AG04449 (cell line): ENCODE results near the gene MED16.

Experiments
- CTCF ChIA-PET: fragments of 350-600 bp; formaldehyde crosslinking; extraction: SDS; loops from one replicate; lab custom pipeline; 2021; ENCODE audit warnings: antibody characterized with exemption; lab: Yijun Ruan, JAX
- POLR2A ChIA-PET: fragments of 400-600, 350-600 bp; formaldehyde crosslinking; extraction: SDS; loops from one replicate; lab custom pipeline; 2020; ENCODE audit warnings: antibody characterized with exemption, inconsistent platforms; lab: Yijun Ruan, JAX
- DNase-seq: peaks from one replicate; pipeline ENCODE4 v3.0.0-alpha.2; 2010; ENCODE audit warnings: low read depth, low spot score
- H3K4me3 ChIP-seq: 2 replicates; pipeline ENCODE4 v1.5.1; 2011; ENCODE audit warnings: low read depth, mild to moderate bottlenecking, control low read depth, low read length
- TF ChIP-seq, protein P1 (sequence below): IDR thresholded peaks from one replicate; pipeline ENCODE4 v1.5.1; 2011; ENCODE audit warnings: mild to moderate bottlenecking, moderate library complexity, low read length, control low read depth, inconsistent platforms; ENCODE audit not compliant: insufficient read depth; ENCODE audit errors: missing control alignments

MED16 gene

DNA sequence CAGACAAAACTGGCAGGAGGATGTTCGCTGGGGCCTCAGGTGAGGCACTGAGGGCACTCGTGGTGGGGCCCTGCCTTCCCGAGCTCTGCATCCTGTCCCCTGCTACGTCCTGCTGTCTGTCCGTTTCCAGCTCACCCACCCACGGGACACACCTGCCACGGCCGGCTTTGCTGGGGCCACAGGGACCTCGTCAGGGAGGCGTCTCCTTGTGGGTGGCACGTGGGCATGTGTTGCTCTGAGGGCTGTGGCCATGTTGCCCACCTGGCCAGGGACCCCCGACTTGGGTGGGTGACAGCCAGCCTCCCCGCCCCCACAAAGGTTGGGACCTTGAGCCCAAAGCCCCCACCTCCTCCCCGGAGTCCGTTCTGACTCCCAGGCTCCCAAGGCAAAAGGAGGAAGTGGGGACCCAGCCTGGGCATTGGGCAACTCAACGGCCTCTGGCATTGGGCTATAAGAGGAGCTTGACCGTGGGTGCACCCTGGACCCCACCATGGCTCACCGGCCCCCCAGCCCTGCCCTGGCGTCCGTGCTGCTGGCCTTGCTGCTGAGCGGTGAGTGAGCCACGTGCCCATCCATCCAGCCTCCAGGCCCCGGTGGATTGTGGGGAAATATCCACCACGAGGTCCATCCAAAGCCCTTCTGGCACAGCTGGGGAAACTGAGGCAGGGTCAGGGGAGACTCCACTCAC is 52.3 kb downstream of the MED16 start, which contains the start of gene PRTN3:
TSS of gene PRTN3 (plus strand) at position 481 of the 688 bp plus-strand sequence. CDS start at position 491, 10 bp downstream.
- no peak within 1 kb of the TSS for H3K4me3 ChIP-seq
- POLR2A ChIA-PET: no interaction called here
- TF ChIP-seq, protein P1, sequence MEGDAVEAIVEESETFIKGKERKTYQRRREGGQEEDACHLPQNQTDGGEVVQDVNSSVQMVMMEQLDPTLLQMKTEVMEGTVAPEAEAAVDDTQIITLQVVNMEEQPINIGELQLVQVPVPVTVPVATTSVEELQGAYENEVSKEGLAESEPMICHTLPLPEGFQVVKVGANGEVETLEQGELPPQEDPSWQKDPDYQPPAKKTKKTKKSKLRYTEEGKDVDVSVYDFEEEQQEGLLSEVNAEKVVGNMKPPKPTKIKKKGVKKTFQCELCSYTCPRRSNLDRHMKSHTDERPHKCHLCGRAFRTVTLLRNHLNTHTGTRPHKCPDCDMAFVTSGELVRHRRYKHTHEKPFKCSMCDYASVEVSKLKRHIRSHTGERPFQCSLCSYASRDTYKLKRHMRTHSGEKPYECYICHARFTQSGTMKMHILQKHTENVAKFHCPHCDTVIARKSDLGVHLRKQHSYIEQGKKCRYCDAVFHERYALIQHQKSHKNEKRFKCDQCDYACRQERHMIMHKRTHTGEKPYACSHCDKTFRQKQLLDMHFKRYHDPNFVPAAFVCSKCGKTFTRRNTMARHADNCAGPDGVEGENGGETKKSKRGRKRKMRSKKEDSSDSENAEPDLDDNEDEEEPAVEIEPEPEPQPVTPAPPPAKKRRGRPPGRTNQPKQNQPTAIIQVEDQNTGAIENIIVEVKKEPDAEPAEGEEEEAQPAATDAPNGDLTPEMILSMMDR: no peak
- CTCF ChIA-PET: interaction anchor here (0.7 to 1.2 kb wide), 2 partner anchors 15 to 16 kb away, joined by 3 to 4 read pairs; no protein-coding TSS in a partner anchor
- DNase-seq: no peak

DNA sequence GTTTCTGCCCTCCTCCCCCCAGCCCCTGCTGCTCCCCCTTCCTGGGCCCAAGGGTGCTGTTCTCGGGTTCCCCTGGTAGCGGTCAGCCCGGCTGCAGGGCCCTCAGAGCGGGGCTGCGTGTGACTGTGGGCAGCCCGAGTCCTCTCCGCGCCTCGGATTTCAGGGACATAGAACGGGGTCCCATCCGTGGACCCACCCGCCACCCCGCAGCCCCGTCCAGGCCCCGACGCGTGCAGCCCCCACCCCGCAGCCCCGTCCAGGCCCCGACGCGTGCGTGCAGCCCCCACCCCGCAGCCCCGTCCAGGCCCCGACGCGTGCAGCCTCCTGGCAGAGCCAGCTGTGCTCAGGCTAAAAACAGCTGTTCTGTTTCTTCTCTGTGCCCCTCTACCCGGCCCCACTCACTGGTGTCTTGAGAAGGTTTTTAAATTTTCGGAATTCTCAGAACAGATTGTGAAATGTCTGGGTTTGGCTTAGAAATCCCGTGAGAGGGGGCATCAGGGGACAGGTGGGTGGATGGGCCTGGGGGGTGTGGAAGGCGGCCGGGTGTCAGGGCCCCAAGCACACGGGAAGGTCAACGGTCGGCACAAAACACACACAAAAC is 57.7 kb downstream of the MED16 start:
- no peak for DNase-seq
- no peak overlapping the region for H3K4me3 ChIP-seq
- TF ChIP-seq, protein P1: no peak
- CTCF ChIA-PET: no interaction called here
- POLR2A ChIA-PET: no interaction called here

DNA sequence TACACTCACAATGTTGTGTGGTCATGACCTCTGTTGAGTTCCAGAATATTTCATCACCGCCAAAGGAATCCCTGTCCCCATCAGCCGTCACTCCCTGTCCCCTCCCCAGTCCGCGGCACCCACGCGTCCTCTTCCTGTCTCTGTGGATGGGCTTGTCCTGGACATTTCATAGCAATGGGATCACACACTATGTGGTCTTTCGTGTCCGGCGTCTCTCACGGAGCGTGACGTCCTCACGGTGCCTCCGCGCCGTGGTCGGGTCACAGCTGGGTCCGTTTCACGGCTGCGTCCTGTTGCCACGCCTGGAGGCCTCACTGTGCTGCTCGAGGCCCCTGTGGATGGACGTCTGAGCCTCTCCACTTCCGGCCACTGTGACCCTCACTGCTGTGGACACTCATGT is 58.8 kb downstream of the MED16 start:
- ChIA-PET POLR2A (no interaction called here), CTCF (no interaction called here)
- TF ChIP-seq, protein P1: no peak
- no peak overlapping the region for H3K4me3 ChIP-seq
- no peak for DNase-seq

DNA sequence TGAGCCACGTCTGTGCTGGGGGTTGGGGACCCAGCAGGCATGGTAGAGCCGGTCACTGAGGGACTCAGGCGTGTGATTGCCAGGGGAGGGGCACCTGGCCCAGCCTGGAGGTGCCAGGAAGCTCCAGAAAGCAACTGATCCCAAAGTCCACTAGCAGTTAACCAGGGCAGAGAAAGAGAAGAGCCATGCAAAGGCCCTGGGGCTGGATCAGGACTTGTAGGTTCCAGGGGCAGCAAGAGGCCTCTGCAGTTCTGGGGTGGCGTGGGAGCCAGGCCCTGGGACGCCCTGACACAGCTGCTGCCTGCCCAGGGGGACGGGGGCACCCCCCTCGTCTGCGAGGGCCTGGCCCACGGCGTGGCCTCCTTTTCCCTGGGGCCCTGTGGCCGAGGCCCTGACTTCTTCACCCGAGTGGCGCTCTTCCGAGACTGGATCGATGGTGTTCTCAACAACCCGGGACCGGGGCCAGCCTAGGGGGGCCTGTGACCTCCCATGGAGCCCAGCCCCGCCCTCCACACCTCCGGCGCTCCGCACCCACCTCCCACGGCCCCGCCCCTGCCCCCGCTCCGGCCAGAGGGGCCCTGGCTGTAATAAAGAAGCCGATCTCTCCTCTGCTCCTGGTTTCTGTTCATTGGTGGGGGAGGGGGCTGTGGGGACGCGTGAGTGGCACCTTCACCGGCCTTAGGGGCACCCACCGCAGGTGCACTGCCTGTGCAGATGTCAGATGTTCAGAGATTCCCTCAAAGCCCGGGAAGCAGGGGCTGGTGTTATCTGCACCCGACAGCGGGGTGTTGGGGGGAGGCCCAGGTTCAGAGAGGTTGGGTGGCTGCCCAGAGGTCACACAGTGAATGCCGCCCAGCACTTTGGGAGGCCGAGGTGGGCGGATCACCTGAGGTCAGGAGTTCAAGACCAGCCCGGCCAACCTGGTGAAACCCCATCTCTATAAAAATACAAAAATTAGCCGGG is 61.3 kb downstream of the MED16 start:
- no peak for DNase-seq
- TF ChIP-seq, protein P1: no peak
- H3K4me3 ChIP-seq: no peak overlapping the region
- CTCF ChIA-PET: interaction anchor here (0.9 to 1.5 kb wide), 3 partner anchors 19 to 58 kb away, joined by 3 to 4 read pairs (median 4); no protein-coding TSS in a partner anchor
- POLR2A ChIA-PET: no interaction called here

DNA sequence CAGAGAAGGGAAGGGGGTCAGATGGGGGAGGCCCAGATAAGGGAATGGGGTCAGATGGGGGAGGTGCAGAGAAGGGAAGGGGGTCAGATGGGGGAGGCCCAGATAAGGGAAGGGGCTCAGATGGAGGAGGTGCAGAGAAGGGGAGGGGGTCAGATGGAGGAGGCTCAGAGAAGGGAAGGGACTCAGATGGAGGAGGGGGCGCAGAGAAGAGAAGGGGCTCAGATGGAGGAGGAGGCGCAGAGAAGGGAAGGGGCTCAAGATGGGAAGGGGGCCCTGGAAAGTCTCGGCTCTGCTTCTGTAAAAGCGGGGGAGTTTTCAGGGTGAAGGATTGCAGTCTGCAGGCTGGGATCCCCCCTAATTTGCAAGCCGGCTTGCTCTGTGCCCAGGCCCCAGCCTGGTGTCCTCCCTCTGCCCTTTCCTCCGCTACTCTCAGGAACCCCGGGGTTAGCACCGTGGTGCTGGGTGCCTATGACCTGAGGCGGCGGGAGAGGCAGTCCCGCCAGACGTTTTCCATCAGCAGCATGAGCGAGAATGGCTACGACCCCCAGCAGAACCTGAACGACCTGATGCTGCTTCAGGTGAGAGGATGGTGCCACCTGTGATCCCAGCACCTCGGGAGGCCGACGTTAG is 63.7 kb downstream of the MED16 start:
- ChIA-PET CTCF (no interaction called here), POLR2A (no interaction called here)
- TF ChIP-seq, protein P1: no peak
- DNase-seq: no peak
- no peak overlapping the region for H3K4me3 ChIP-seq
